ENCODE data around the gene C16orf92. TPM values are rescaled to one million over a fixed set of nuclear protein-coding genes. Genes with fewer than 3 reads are reported as not detected.
A peak's percentile ranks its signal among the peaks of the same experiment; 100 is the strongest.

C16orf92 gene
- total and polyA plus RNA-seq, 12 donors: not detected

DNA sequence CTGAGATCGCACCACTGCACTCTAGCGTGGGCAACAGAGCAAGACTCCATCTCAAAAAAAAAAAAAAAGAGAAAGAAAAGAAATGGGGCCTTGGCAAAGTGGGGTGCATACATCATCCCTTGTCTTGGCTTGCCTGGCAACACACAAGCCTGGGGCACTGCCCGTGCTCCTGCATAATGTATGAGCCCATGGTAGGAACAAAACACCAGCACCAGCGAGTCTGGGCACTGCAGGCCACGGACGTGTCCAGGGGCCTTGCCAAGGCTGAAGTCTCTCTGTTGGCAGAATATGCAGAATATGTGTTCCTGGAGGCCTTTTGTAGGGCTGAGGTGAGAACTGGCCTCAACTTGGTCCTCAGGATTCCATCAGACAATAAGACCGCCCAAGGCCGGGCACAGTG is 26.9 kb downstream of the C16orf92 start:
- no peak overlapping the region for H3K27ac ChIP-seq
- intact Hi-C loops (cut with DNase I): loop anchor here in 2 of 10 donors (5.0 kb wide), 1 partner anchor 47 kb away; the partner anchor contains the start of gene YPEL3 (in 2 of the 2)
- ATAC-seq: no peak
- no peaks in the 10 kb centered on the region for H3K27me3 ChIP-seq
- no peaks in the 10 kb centered on the region for H3K36me3 ChIP-seq
- H3K4me1 ChIP-seq: peaks cover 4 to 24% (median 9%) of the 10 kb centered on the region in 9 donors
- no peak overlapping the region for H3K4me3 ChIP-seq
- no peaks in the 10 kb centered on the region for H3K9me3 ChIP-seq
- WGBS, 2 donors: 92 to 96% methylated on average over 8 of the region's 8 CpGs
- no peak for DNase-seq
- TF ChIP-seq, protein P1, sequence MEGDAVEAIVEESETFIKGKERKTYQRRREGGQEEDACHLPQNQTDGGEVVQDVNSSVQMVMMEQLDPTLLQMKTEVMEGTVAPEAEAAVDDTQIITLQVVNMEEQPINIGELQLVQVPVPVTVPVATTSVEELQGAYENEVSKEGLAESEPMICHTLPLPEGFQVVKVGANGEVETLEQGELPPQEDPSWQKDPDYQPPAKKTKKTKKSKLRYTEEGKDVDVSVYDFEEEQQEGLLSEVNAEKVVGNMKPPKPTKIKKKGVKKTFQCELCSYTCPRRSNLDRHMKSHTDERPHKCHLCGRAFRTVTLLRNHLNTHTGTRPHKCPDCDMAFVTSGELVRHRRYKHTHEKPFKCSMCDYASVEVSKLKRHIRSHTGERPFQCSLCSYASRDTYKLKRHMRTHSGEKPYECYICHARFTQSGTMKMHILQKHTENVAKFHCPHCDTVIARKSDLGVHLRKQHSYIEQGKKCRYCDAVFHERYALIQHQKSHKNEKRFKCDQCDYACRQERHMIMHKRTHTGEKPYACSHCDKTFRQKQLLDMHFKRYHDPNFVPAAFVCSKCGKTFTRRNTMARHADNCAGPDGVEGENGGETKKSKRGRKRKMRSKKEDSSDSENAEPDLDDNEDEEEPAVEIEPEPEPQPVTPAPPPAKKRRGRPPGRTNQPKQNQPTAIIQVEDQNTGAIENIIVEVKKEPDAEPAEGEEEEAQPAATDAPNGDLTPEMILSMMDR (IDR thresholded peaks at IDR 0.05): no peak

DNA sequence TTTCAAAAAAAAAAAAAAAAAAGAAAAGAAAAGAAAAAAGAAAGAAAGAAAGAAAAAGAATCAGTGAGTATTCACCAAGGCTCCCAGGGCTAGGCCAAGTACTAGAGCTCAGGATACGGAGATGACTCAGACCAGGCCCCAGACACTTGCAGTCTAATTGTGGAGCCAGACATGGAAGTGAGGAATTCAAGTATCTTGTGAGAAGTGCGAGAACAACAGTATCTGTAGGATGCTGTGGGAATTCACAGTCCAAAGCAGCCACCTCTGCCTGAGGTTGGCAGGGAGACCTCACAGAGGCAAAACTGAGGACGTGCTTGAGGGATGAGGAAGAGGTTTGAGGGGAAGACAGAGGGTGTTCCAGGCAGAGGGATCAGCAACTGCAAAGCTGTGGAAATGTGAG is 28.5 kb downstream of the C16orf92 start:
- intact Hi-C loops (cut with DNase I): loop anchor here in 2 of 10 donors (5.0 kb wide), 1 partner anchor 46 kb away; the partner anchor contains the start of gene YPEL3 (in 2 of the 2)
- Histone ChIP-seq H3K9me3 (no peaks in the 10 kb centered on the region), H3K4me1 (peaks cover 4 to 24% (median 9%) of the 10 kb centered on the region in 9 donors), H3K4me3 (no peak overlapping the region), H3K27ac (no peak overlapping the region), H3K27me3 (no peaks in the 10 kb centered on the region), H3K36me3 (no peaks in the 10 kb centered on the region)
- TF ChIP-seq, protein P1 (IDR thresholded peaks at IDR 0.05): no peak
- ATAC-seq (no peak), DNase-seq (no peak)
- 88% methylated on average over 3 of the region's 3 CpGs for WGBS, 2 donors

DNA sequence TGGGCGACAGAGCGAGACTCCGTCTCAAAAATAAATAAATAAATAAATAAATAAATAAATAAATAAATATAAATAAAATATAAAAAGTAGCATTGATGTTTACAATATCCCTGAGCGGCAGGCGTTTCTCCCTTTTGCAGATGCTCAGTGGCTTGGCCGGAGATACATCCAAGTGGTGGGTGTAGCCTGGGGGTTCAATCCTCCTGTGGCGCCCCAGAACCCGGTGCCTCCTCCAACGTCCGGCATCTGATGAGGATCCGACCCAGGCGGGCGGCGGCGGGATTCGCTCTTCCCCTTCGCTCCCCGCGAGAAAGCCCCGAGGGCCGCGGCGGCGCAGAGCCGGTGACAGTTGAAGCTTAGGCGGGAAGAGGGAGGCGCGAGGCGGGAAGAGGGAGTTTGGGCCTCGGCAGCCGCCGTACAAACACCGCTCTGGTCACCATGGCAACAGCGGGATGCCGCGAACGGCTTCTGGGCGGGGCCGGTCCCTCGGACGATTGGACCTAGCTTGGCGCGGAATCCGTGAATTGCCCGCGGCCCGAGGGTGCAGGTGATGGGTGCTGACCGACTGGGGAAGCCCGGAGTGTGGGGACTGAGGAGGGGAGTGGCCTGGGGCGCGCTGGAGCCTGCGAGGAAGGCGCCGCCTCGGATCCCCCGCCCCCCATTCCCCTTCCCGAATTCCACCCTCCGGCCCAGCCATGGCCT is 29.8 kb downstream of the C16orf92 start:
- peak; percentile 91 to 97 (median 96) for ATAC-seq
- Histone ChIP-seq H3K36me3 (no peaks in the 10 kb centered on the region), H3K4me3 (peak overlapping the region; percentile 37 to 87 (median 78)), H3K4me1 (peaks cover 4 to 24% (median 9%) of the 10 kb centered on the region in 9 donors), H3K9me3 (no peaks in the 10 kb centered on the region), H3K27me3 (no peaks in the 10 kb centered on the region), H3K27ac (peak overlapping the region in 5 of 10 donors; percentile 29 to 80 (median 51))
- 5% methylated on average over 56 to 58 of the region's 58 CpGs for WGBS, 2 donors
- intact Hi-C loops (cut with DNase I): loop anchor here in 3 of 10 donors (2.0 to 5.0 kb wide), 2 partner anchors 44 kb away; partner anchors contain the start of gene YPEL3 (in 3 of the 3)
- TF ChIP-seq, protein P1 (IDR thresholded peaks at IDR 0.05): no peak
- peak; percentile 94 to 96 for DNase-seq

DNA sequence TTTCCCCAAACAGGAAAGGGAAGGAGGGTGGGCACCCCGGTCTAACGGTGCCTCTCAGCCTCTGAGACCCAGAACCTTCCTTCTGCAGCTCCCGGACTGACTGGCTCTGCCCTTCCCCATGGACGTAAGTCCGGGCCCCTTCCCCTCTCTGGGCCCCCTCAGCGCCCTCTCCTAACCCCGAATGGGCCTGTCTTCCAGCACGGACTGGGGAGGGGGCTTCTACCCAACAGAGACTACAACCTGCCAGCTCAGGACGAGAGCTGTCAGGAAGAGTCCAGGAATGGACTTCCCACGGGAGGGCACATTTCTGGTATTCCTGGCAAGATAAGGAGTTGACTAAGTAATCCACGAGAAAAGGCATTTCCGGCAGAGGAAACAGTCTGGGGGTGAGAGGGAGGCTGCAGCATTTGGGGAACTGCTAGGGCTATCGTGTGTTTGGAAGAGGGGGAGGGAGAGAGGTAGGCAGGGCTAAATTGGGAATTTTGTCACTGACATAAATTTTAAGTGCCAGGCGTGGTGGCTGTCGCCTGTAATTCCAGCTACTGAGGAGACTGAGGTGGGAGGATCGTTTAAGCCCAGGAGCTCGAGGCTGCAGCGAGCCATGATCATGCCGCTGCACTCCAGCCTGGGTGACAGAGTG is 30.5 kb downstream of the C16orf92 start:
- DNase-seq (no peak), ATAC-seq (peak in 7 of 8 donors; percentile 24 to 48 (median 36))
- peak overlapping the region in 5 of 10 donors; percentile 29 to 80 (median 50) for H3K27ac ChIP-seq
- 4 to 5% methylated on average over 19 of the region's 19 CpGs for WGBS, 2 donors
- peaks cover 4 to 24% (median 9%) of the 10 kb centered on the region in 9 donors for H3K4me1 ChIP-seq
- H3K27me3 ChIP-seq: no peaks in the 10 kb centered on the region
- TF ChIP-seq, protein P1 (IDR thresholded peaks at IDR 0.05): no peak
- intact Hi-C loops (cut with DNase I): loop anchor here in 3 of 10 donors (2.0 to 5.0 kb wide), 2 partner anchors 43 to 44 kb away; partner anchors contain the start of gene YPEL3 (in 3 of the 3)
- no peaks in the 10 kb centered on the region for H3K9me3 ChIP-seq
- no peaks in the 10 kb centered on the region for H3K36me3 ChIP-seq
- H3K4me3 ChIP-seq: peak overlapping the region; percentile 37 to 87 (median 78)

Data from heart right ventricle (tissue), 16 donors.